ENCODE measurements around the gene KSR2.

DNA sequence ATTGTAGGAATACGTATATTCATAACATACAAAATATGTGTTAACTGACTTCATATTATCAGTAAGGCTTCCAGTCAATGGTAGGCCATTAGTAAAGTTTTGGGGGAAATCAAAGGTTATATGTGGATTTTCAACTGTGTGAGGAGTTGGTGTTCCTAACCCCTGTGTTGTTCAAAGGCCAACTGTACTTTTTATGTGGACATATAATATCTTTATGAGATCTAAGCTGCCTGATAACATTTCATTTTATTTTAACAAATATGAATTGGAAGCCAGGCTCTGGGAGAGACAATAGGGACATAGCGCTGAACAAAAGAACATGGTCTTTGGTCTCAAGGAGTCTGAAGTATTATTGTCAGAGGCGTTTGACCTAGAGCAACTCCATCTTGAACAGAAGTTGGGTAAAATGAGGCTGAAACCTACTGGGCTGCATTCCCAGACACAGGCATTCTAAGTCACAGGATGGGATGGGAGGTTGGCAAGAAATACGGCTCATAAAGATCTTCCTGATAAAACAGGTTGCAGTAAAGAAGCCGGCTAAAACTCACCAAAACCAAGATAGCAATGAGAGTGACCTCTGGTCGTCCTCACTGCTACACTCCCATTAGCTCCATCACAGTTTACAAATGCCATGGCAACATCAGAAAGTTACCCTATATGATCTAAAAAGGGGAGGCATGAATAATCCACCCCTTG lies 147.2 kb downstream of the KSR2 start:
- TF ChIP-seq, protein P1, sequence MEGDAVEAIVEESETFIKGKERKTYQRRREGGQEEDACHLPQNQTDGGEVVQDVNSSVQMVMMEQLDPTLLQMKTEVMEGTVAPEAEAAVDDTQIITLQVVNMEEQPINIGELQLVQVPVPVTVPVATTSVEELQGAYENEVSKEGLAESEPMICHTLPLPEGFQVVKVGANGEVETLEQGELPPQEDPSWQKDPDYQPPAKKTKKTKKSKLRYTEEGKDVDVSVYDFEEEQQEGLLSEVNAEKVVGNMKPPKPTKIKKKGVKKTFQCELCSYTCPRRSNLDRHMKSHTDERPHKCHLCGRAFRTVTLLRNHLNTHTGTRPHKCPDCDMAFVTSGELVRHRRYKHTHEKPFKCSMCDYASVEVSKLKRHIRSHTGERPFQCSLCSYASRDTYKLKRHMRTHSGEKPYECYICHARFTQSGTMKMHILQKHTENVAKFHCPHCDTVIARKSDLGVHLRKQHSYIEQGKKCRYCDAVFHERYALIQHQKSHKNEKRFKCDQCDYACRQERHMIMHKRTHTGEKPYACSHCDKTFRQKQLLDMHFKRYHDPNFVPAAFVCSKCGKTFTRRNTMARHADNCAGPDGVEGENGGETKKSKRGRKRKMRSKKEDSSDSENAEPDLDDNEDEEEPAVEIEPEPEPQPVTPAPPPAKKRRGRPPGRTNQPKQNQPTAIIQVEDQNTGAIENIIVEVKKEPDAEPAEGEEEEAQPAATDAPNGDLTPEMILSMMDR (IDR thresholded peaks at IDR 0.05): no peak
- TF ChIP-seq POLR2A (IDR thresholded peaks at IDR 0.05): no peak
